Calu3 (cell line): ENCODE measurements around the gene GRAMD4. TPM values are rescaled to one million over a fixed set of nuclear protein-coding genes. Genes with fewer than 3 reads are reported as not detected.

ENCODE experiments used
- BruUV-seq: library from RNA; stranded (reverse); fragments of 400-500 nt; replicated peaks from 2 replicates; lab custom pipeline; 2021; lab: Mats Ljungman, UMichigan
- CTCF ChIA-PET: fragments of 300-600 bp; sonication (Branson Sonifier 250); formaldehyde crosslinking; loops from one replicate; lab custom pipeline; 2022; ENCODE audit warnings: antibody characterized with exemption; lab: Charles Lee
- DNase-seq: peaks from one replicate; pipeline ENCODE4 v3.0.0; 2022
- H3K27ac Mint-ChIP-seq: one replicate; pipeline ENCODE4 v1.8.0; 2022; ENCODE audit warnings: mixed read lengths; ENCODE audit not compliant: unreplicated experiment
- H3K27me3 Mint-ChIP-seq: one replicate; pipeline ENCODE4 v1.8.0; 2022; ENCODE audit warnings: mixed read lengths; ENCODE audit not compliant: unreplicated experiment
- H3K36me3 Mint-ChIP-seq: one replicate; pipeline ENCODE4 v1.8.0; 2022; ENCODE audit warnings: mild to moderate bottlenecking, moderate library complexity, mixed read lengths; ENCODE audit not compliant: insufficient read depth, unreplicated experiment
- H3K4me1 Mint-ChIP-seq: one replicate; pipeline ENCODE4 v1.8.0; 2022; ENCODE audit warnings: mild to moderate bottlenecking, low read depth, mixed read lengths; ENCODE audit not compliant: unreplicated experiment
- H3K4me3 Mint-ChIP-seq: one replicate; pipeline ENCODE4 v1.8.0; 2022; ENCODE audit warnings: mild to moderate bottlenecking, low read depth, moderate library complexity, mixed read lengths; ENCODE audit not compliant: unreplicated experiment
- H3K9me3 Mint-ChIP-seq: one replicate; pipeline ENCODE4 v1.8.0; 2022; ENCODE audit warnings: low read depth, mixed read lengths; ENCODE audit not compliant: unreplicated experiment
- intact Hi-C: fragments of 100-400 bp; cut with micrococcal nuclease; formaldehyde crosslinking; loops from one replicate; pipeline ENCODE4 v1.10.0; 2022; ENCODE audit not compliant: unreplicated experiment
- total RNA-seq: library from RNA; stranded (reverse); gene quantifications from 2 replicates; pipeline ENCODE4 v1.2.3, GENCODE V29; 2022
- TF ChIP-seq, protein P1 (sequence below): fragments of 200-600 bp; IDR thresholded peaks from one replicate; pipeline ENCODE4 v1.8.0; 2022; ENCODE audit warnings: antibody characterized with exemption; ENCODE audit not compliant: unreplicated experiment

Gene GRAMD4
- total RNA-seq, 1 experiment from 2014 or later: 61.2 TPM

- Mint-ChIP-seq H3K27ac (no peak overlapping the region), H3K9me3 (no peaks in the 10 kb centered on the region), H3K4me1 (peaks cover 20% of the 10 kb centered on the region), H3K36me3 (peaks cover 8% of the 10 kb centered on the region), H3K4me3 (no peak overlapping the region), H3K27me3 (no peaks in the 10 kb centered on the region)
- CTCF ChIA-PET: no interaction called here
- TF ChIP-seq, protein P1, sequence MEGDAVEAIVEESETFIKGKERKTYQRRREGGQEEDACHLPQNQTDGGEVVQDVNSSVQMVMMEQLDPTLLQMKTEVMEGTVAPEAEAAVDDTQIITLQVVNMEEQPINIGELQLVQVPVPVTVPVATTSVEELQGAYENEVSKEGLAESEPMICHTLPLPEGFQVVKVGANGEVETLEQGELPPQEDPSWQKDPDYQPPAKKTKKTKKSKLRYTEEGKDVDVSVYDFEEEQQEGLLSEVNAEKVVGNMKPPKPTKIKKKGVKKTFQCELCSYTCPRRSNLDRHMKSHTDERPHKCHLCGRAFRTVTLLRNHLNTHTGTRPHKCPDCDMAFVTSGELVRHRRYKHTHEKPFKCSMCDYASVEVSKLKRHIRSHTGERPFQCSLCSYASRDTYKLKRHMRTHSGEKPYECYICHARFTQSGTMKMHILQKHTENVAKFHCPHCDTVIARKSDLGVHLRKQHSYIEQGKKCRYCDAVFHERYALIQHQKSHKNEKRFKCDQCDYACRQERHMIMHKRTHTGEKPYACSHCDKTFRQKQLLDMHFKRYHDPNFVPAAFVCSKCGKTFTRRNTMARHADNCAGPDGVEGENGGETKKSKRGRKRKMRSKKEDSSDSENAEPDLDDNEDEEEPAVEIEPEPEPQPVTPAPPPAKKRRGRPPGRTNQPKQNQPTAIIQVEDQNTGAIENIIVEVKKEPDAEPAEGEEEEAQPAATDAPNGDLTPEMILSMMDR: no peak
- BruUV-seq: no TSS peak
- intact Hi-C loops: loop anchor here (10.0 kb wide), 1 partner anchor 60 kb away; no protein-coding TSS in a partner anchor
- DNase-seq: no peak
These were observed 15.1 kb upstream of the GRAMD4 start for GRCh38 chr22:46605117-46605516.

DNA sequence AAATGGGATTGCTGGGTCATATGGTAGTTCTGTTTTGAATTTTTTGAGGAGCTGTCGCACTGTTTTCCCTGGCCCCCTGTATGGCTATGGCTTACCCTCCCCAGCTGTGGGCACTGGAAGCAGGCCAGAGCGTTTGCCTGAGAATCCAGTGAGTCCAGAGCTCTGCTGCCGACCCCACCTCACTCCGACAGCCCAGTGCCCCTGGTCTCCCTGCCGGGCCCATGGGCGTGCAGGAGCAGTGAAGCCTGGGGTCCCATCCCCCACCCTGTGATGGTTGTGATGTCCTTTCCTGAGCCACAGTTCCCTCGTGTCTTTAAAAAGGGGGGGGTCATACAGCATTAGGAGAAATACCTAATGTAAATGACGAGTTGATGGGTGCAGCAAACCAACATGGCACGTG lies 13.3 kb upstream of the GRAMD4 start:
- Mint-ChIP-seq H3K27me3 (no peaks in the 10 kb centered on the region), H3K36me3 (peaks cover 8% of the 10 kb centered on the region), H3K9me3 (no peaks in the 10 kb centered on the region), H3K27ac (no peak overlapping the region), H3K4me3 (no peak overlapping the region), H3K4me1 (peaks cover 24% of the 10 kb centered on the region)
- no TSS peak for BruUV-seq
- intact Hi-C loops: loop anchor here (10.0 kb wide), 1 partner anchor 58 kb away; no protein-coding TSS in a partner anchor
- CTCF ChIA-PET: no interaction called here
- TF ChIP-seq, protein P1: no peak
- DNase-seq: no peak

DNA sequence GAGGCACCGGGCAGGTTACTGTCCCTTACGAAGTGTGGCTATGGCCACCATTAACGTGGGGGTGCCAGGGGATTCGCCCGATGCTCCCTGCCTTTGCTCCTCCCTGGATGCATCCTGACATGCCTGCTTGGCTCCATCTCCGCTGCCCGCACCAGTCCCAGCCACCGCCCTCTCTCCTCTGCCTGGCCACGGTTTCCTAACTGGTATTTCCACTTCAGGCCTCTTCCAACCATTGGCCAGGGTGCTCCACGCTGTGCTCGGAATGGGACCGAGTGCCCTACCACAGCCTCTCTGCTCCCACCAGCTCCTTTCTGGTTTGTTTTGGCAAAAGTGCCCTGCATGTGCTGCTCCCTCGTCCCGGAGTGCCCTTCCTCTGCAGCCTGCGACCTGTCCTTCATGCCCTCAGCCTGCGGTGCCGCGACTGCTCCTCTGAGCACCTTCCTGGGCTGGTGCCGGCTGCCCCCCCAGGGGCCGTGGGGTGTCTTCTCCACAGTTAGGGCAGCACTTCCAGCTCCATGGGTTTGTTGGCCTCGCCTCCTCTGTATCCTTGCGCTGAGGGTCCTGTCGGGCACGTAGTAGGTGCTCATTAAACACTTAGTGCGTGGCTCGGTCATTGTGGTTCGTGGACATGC lies 12.6 kb upstream of the GRAMD4 start:
- CTCF ChIA-PET: no interaction called here
- Mint-ChIP-seq H3K4me1 (peaks cover 29% of the 10 kb centered on the region), H3K36me3 (peaks cover 8% of the 10 kb centered on the region), H3K4me3 (no peak overlapping the region), H3K9me3 (no peaks in the 10 kb centered on the region), H3K27ac (no peak overlapping the region), H3K27me3 (no peaks in the 10 kb centered on the region)
- no peak for DNase-seq
- TF ChIP-seq, protein P1: no peak
- BruUV-seq: no TSS peak
- intact Hi-C loops: loop anchor here (10.0 kb wide), 1 partner anchor 57 kb away; no protein-coding TSS in a partner anchor

DNA sequence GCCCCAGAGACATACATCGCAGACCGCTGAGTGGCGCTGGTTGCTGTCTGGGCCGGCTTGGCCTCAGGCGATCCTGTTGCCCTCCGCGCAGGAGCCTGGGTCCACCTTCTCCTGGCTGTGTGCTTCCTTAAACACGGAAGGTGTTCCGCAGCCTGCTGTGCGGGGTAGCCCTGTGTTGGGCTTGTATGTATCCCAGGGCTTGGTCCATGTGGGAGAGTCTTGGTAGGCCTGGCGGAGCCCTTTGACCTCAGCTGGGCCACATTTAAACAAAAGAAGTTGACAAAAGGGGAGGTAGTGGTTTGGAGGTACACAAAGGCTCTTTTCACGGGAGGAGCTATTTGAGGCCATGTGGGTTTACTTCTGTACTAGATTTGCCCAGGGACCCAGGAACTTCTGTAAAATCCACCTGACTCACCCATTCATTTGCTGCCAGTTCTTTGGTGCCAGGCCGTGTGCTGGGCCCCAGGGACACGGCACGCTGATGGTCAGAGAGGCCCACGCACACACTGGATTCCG lies 11.0 kb upstream of the GRAMD4 start:
- Mint-ChIP-seq H3K9me3 (no peaks in the 10 kb centered on the region), H3K27ac (peak overlapping the region; percentile 83), H3K4me3 (peak overlapping the region; percentile 12), H3K4me1 (peaks cover 45% of the 10 kb centered on the region), H3K27me3 (no peaks in the 10 kb centered on the region), H3K36me3 (peaks cover 8% of the 10 kb centered on the region)
- intact Hi-C loops: loop anchor here (1.0 to 10.0 kb wide), 2 partner anchors 46 to 56 kb away; no protein-coding TSS in a partner anchor
- DNase-seq: peak; percentile 88
- TF ChIP-seq, protein P1: peak; percentile 44
- BruUV-seq: no TSS peak
- CTCF ChIA-PET: interaction anchor here (0.6 to 1.6 kb wide), 8 partner anchors 12 to 165 kb away, joined by 3 to 7 read pairs (median 4); no protein-coding TSS in a partner anchor
